DMS53 (cell line): ENCODE measurements around the gene RIT2.
"Not testable (repeated sequence)": the region's sequence is repeated elsewhere in the genome, so short reads cannot be mapped to it uniquely, and the experiment has no call there.

ENCODE experiments used
- DNase-seq: peaks from one replicate; lab custom pipeline; 2025; lab: John Stamatoyannopoulos, UW

The RIT2 gene

DNA sequence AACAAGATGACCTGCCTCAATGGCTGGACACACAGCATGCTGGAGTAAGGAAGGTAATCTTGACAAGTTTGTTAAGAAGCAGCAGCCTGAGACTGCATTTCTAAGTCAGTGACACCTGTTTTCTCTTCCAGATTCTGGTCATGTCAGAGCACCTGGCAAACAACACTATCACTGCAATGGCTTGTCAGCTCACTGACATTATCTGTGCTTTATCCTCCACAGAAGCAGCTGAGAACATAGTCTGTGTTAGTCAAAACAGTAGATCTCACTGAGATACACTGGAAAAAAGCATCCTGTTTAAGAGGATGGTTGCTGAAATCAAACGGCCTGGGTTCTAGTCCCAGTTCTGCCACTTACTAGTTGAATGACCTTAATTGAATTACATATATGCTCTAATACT lies 355.2 kb downstream of the RIT2 start:
- DNase-seq, result no peak

DNA sequence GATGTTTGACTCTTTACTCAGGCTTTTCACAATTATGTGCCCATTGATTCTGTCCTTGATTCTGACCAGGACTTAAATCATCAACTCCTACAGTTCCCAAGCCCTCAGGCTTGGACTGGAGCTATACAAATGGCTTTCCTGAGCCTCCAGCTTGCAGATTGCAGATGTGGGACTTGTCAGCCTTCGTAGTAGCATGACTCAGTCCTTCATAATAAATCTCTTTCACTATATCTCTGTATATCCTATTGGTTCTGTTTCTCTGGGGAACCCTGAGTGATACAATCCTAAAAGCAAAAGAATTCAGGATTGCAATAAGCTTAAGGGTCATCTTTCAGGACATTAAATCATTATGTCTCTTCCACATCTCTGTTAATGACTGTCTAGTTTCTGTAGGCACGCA lies 356.6 kb downstream of the RIT2 start:
- DNase-seq, result no peak

GRCh38 chr18:42756214-42756613 lies 359.3 kb downstream of the RIT2 start:
- no peak for DNase-seq

GRCh38 chr18:42752916-42753315 lies 362.6 kb downstream of the RIT2 start:
- DNase-seq, result no peak

DNA sequence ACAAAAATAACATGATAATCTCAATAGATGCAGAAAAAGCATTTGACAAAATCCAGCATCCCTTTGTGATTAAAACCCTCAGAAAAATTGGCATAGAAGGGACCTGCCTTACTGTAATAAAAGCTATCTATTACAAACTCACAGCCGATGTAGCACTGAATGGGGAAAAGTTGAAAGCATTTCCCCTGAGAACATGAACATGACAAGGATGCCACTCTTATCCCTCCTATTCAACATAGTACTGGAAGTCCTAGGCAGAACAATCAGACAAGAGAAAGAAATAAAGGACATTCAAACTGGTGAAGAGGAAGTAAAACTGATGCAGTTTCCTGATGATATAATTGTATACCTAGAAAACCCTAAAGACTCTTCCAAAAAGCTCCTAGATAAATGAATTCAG lies 368.7 kb downstream of the RIT2 start:
- no peak for DNase-seq

DNA sequence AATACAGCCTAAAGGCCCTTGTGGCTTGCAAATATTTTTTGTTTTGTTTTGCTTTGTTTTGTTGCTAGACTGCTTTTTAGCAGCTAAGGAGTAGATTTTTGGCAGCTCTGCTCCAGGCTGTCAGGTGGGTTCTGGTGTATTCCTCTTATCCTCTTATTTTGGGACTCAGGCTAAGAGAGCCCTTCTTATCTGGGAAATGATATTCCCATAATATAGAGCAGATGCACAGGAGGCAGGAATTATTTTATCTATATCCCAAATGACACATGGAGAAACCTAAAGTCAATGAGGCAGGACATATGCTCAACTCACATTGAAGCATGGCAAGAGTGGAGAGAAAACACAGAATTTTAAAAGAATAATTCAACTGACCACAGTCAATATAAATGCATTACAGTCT lies 369.6 kb downstream of the RIT2 start:
- no peak for DNase-seq

DNA sequence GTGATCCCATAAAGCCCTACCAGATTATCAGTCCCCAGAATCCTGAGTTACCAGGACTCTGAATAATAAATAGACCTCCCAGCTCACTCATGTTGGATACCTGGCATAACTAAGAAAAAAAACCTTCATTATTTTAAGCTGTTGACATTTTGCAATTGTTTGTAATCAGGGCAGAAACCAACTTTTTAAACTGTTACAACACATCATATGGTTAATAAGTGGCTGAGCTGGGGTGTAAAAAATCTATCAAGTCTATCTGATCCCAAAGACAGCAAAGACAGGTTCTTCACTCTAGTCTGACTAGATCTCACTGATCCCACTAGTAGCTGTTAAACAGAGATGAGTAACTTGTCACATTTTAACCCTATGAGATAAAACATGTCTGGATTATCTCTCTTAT lies 370.3 kb downstream of the RIT2 start:
- no peak for DNase-seq

- DNase-seq, result no peak
Observed at GRCh38 chr18:42743373-42744138, 371.9 kb downstream of the RIT2 start.

- DNase-seq, result no peak
Observed at GRCh38 chr18:42742969-42743368, 372.5 kb downstream of the RIT2 start.

GRCh38 chr18:42742474-42742873 lies 373.0 kb downstream of the RIT2 start:
- no peak for DNase-seq

GRCh38 chr18:42741805-42742347 lies 373.6 kb downstream of the RIT2 start:
- not testable (repeated sequence) for DNase-seq

DNA sequence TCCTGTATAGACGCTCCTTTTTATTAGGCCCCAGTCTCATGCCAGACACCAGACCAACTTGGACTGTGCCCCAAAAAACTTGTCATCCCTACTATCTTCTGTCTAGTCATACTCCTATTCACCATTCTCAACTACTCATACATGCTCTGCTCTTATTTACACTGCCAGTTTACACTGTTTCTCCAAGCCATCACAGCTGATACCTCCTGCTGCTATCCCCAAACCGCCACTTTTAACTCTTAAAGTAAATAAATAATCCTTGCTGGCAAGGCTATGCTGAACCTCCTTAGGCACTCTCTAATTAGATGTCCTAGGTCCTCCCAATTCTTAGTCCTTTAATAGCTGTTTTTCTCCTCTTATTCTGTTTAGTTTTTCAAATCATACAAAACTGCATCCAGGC lies 374.2 kb downstream of the RIT2 start:
- DNase-seq, result not testable (repeated sequence)

- DNase-seq, result peak; percentile 17
Observed at GRCh38 chr18:42736074-42736473, 379.4 kb downstream of the RIT2 start.

GRCh38 chr18:42734520-42734919 lies 381.0 kb downstream of the RIT2 start:
- no peak for DNase-seq

DNA sequence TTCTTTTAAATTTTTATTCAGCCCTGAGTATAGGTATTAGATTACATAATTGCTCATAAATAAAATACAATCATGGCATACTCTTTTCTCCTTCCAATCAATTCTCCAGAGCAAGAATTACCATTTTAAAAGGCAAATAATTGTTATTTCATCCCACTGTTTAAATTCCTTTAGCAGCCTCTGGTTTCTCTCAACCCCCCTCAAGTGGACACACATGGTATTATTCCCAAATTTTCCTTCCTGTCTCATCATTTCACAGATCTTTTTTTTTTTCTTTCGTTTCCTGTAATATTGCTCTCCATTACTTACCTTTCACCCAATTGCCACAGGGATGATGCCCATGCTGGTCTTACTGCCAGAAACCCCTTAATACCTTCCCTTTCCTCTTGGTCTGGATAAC lies 385.2 kb downstream of the RIT2 start:
- peak; percentile 48 for DNase-seq

DNA sequence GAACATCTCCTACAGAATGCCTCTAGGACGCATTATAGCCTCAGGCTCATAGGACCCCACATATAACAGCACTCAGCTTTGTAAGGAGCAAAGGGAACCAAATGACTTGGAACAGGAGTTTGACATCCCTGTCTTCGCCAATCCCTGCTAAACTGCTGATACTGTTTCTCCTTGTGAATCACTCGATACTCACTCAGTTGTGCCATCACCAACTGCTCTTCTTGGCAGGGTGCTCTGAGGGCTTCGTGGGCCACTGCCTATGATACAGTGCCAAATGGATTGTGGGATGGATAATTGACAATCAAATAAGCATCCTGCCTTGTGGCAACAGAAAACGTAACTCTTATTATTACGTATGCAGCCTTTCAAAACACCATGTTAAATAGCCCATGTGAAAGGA lies 396.3 kb downstream of the RIT2 start:
- DNase-seq, result no peak

DNA sequence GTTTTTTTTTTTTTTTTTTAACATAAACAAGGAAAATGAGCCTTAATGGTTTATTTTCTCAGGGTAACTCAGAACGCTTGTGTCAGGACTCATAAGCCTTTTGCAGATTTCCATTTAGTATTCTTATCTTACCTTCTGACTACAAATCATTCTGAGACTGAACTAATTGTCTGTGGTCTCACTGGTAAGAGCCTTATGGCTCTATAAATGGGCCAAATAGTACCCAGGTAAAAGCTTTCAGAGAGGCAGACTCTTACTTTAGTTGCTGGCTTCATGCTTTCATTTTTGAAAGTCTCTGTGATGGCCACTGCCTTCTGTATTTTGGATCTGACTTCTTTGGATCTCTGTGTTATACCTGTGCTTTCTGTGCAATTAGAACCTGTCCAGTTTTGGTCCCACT lies 403.4 kb downstream of the RIT2 start:
- DNase-seq, result no peak

- no peak for DNase-seq
Observed at GRCh38 chr18:42707080-42707479, 408.4 kb downstream of the RIT2 start.

DNA sequence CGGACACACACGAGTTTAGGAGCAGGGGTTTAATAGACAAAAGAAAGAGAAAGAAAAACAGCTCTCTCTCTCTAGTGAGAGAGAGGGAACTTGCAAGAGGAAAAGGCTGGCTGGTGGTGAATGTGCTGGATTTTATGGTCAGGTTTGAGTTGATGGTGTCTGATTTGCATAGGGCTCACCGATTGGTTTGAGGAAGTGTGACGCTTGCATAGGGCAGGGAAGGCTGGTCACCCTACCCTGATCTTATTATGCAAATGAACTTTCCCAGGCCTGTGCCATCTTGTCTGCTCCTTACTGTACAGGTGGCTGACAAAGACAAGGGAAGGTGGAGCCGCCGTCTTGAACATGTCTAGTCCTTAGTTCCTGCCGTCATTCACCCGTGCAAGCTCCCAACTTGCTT lies 408.9 kb downstream of the RIT2 start:
- DNase-seq, result peak; percentile 57

GRCh38 chr18:42706029-42706608 lies 409.4 kb downstream of the RIT2 start:
- no peak for DNase-seq
